OCI-LY3 (cell line): ENCODE results near the gene IGFBP1.

ENCODE experiments used
- H2AFZ ChIP-seq: fragments of 200-600, 300-600 bp; shearing (Covaris generic); 2 replicates; pipeline ENCODE4 v1.6.0; 2014; ENCODE audit warnings: antibody characterized with exemption, low read depth, low read length
- H3K27ac ChIP-seq: fragments of 200-600, 300-600 bp; sonication (generic); 2 replicates; pipeline ENCODE4 v1.5.1; 2014; ENCODE audit warnings: mild to moderate bottlenecking, low read length, moderate library complexity, mixed read lengths
- H3K27me3 ChIP-seq: fragments of 200-600, 300-600 bp; sonication (generic); 2 replicates; pipeline ENCODE4 v1.6.1; 2014; ENCODE audit warnings: low read depth, low read length, mixed read lengths
- H3K36me3 ChIP-seq: fragments of 200-600, 300-600 bp; sonication (generic); replicated peaks from 2 replicates; pipeline ENCODE3; 2014; ENCODE audit warnings: low read depth, low read length, mixed read lengths
- H3K4me1 ChIP-seq: fragments of 300-600, 200-600 bp; sonication (generic); 2 replicates; pipeline ENCODE4 v1.6.1; 2014; ENCODE audit warnings: low read length, mixed read lengths
- H3K4me2 ChIP-seq: fragments of 200-600, 300-600 bp; sonication (generic); 2 replicates; pipeline ENCODE4 v1.6.1; 2014; ENCODE audit warnings: low read length, mixed read lengths
- H3K4me3 ChIP-seq: fragments of 300-600, 200-600 bp; sonication (generic); 2 replicates; pipeline ENCODE4 v1.5.1; 2014; ENCODE audit warnings: antibody characterized with exemption, mild to moderate bottlenecking, low read length, moderate library complexity
- H3K79me2 ChIP-seq: fragments of 300-600, 200-600 bp; shearing (Covaris generic); 2 replicates; pipeline ENCODE4 v1.6.1; 2014; ENCODE audit warnings: mild to moderate bottlenecking, low read length, mixed read lengths
- H3K9ac ChIP-seq: fragments of 300-600, 200-600 bp; shearing (Covaris generic); 2 replicates; pipeline ENCODE4 v1.6.0; 2014; ENCODE audit warnings: mild to moderate bottlenecking, low read length, moderate library complexity
- H3K9me3 ChIP-seq: fragments of 200-600, 300-600 bp; shearing (Covaris generic); 2 replicates; pipeline ENCODE4 v1.6.1; 2014; ENCODE audit warnings: low read length, mixed read lengths; ENCODE audit not compliant: insufficient read depth
- H4K20me1 ChIP-seq: fragments of 200-600, 300-600 bp; sonication (generic); 2 replicates; pipeline ENCODE4 v1.6.1; 2016; ENCODE audit warnings: low read length, mixed read lengths; ENCODE audit not compliant: insufficient read depth
- EZH2phosphoT487 ChIP-seq: fragments of 200-600 bp; shearing (Covaris generic); IDR thresholded peaks from 2 replicates; pipeline ENCODE4 v1.6.1; 2018; ENCODE audit warnings: antibody characterized with exemption, mixed run types, low read depth
- TF ChIP-seq, protein P1 (sequence below): fragments of 200-600, 300-600 bp; sonication (generic); IDR thresholded peaks from 2 replicates; pipeline ENCODE4 v1.5.1; 2014; ENCODE audit warnings: antibody characterized with exemption, low read length, low read depth

IGFBP1 gene

DNA sequence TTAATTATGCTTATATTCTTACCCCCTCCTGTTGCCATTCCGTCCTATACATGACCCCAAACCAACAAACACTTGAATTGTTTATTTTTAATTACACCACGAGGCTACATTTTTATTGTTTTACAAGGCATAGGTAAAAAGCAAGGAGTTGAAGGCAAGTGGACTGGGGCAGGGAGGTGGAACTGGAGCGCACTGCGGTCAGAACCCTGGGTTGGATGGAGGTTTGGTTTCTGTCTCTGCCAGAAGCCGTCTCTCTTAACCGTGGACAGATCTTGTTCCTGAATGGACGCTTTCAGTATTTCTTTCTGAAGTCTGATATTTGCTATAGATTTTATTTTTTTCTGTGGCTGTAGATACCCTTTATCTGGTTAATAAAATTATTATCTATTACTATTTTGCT, 52.7 kb downstream of the IGFBP1 start:
- Histone ChIP-seq H3K79me2 (no peaks in the 10 kb centered on the region), H3K9me3 (no peaks in the 10 kb centered on the region), H3K27ac (no peak overlapping the region), H3K4me2 (no peak overlapping the region), H3K9ac (no peak overlapping the region), H3K4me3 (no peak overlapping the region), H4K20me1 (no peaks in the 10 kb centered on the region), H2AFZ (no peak overlapping the region), H3K27me3 (no peaks in the 10 kb centered on the region), H3K36me3 (no peaks in the 10 kb centered on the region), H3K4me1 (peaks cover 30% of the 10 kb centered on the region)
- TF ChIP-seq EZH2phosphoT487, result no peak
- TF ChIP-seq, protein P1, sequence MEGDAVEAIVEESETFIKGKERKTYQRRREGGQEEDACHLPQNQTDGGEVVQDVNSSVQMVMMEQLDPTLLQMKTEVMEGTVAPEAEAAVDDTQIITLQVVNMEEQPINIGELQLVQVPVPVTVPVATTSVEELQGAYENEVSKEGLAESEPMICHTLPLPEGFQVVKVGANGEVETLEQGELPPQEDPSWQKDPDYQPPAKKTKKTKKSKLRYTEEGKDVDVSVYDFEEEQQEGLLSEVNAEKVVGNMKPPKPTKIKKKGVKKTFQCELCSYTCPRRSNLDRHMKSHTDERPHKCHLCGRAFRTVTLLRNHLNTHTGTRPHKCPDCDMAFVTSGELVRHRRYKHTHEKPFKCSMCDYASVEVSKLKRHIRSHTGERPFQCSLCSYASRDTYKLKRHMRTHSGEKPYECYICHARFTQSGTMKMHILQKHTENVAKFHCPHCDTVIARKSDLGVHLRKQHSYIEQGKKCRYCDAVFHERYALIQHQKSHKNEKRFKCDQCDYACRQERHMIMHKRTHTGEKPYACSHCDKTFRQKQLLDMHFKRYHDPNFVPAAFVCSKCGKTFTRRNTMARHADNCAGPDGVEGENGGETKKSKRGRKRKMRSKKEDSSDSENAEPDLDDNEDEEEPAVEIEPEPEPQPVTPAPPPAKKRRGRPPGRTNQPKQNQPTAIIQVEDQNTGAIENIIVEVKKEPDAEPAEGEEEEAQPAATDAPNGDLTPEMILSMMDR, result no peak
